Thymus (tissue), 11 donors: ENCODE measurements around the gene GPR108. TPM values are rescaled to one million over a fixed set of nuclear protein-coding genes. Genes with fewer than 3 reads are reported as not detected.
"Not testable (repeated sequence)": the region's sequence is repeated elsewhere in the genome, so short reads cannot be mapped to it uniquely, and the experiment has no call there.

Experiments
- DNase-seq, 9 donors: peaks; one replicate each; pipeline ENCODE4 v3.0.0-alpha.2; 2013; ENCODE audit warnings: low spot score in 9 of 9, low read depth in 6 of 9, missing footprints in 1 of 9
- H3K27ac ChIP-seq, 2 donors: one replicate each; pipeline ENCODE4 v1.5.1; 2013; ENCODE audit warnings: control low read depth in 1 of 2, low read depth in 1 of 2, low read length in 1 of 2, mild to moderate bottlenecking in 1 of 2, moderate library complexity in 1 of 2
- H3K27me3 ChIP-seq, 2 donors: one replicate each; pipeline ENCODE4 v1.5.1; 2013; ENCODE audit warnings: low read length in 1 of 2; ENCODE audit not compliant: control insufficient read depth in 2 of 2, insufficient read depth in 1 of 2
- H3K36me3 ChIP-seq, 2 donors: one replicate each; pipeline ENCODE4 v1.5.1; 2013; ENCODE audit warnings: low read length in 1 of 2, mild to moderate bottlenecking in 1 of 2, moderate library complexity in 1 of 2; ENCODE audit not compliant: control insufficient read depth in 2 of 2, insufficient read depth in 2 of 2
- H3K4me1 ChIP-seq, 2 donors: one replicate each; pipeline ENCODE4 v1.5.1; 2013; ENCODE audit warnings: low read length in 2 of 2; ENCODE audit not compliant: control insufficient read depth in 2 of 2, insufficient read depth in 2 of 2
- H3K4me3 ChIP-seq, 2 donors: one replicate each; pipeline ENCODE4 v1.5.1; 2013; ENCODE audit warnings: low read length in 2 of 2, control low read depth in 1 of 2, mild to moderate bottlenecking in 1 of 2
- H3K9me3 ChIP-seq, 2 donors: one replicate each; pipeline ENCODE4 v1.5.1; 2013; ENCODE audit warnings: low read length in 1 of 2, mild to moderate bottlenecking in 1 of 2; ENCODE audit not compliant: control insufficient read depth in 2 of 2, insufficient read depth in 1 of 2
- WGBS: extraction: QIAGEN DNeasy Blood & Tissue Kit; methylation state at CpG from one replicate; pipeline ENCODE4 v1.1.7; 2013; 5-methylcytosine and 5-hydroxymethylcytosine counted together
- polyA plus RNA-seq: library from polyadenylated mRNA; stranded (reverse); fragments of 200-250 nt; gene quantifications from one replicate; pipeline ENCODE4 v1.2.3, GENCODE V29; 2013
- total RNA-seq: library from RNA; stranded (reverse); fragments of 120-200 nt; gene quantifications from one replicate; pipeline ENCODE4 v1.2.4, GENCODE V29; 2013
- donor health status: healthy.

GPR108 gene
- total and polyA plus RNA-seq, 2 donors = 34.9 to 106 TPM

DNA sequence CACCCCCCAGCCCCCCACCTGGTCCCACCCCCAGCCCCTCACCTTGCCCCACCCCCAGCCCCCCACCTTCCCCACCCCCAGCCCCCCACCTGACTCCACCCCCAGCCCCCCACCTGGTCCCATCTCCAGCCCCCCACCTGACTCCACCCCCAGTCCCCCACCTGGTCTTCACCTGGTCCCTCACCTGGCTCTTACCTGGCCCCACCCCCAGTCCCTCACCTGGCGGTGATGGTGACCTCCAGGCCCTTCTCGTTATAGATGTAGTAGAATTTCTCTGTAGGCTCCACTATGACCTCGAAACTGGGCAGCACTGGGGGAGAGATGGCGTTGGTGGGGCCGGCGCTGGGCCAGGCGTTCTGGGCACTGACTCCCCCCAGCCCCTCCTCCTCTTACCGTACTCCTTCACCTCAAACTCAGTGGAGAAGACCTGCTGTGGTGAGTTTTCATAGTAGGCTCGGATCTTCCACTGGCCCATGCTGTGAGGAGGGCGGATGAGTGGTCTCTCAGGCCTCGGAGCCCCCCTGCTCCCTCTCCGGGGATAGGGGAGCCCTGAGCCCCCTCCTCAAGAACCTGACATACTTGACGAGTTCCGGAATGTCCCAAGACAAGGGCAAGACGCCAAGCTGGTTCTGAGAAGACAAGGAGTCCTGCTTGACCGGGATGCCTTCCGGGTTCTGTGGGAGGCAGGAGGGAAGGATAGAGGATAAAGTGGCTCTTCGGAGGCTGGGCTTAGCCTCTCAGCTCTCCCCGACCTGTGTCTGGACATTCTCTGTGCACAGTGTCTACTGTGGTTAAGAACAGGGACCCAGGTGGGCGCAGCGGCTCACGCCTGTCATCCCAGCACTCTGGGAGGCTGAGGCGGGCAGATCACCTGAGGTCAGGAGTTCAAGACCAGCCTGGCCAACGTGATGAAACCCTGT is 23.3 kb downstream of the GPR108 start:
- Histone ChIP-seq H3K4me3 (no peak overlapping the region), H3K9me3 (peaks cover 0 to 7% of the 10 kb centered on the region in 2 donors), H3K4me1 (no peaks in the 10 kb centered on the region), H3K27ac (no peak overlapping the region), H3K36me3 (no peaks in the 10 kb centered on the region), H3K27me3 (peaks cover 0 to 36% of the 10 kb centered on the region in 2 donors)
- WGBS = 83% methylated on average over 24 of the region's 24 CpGs
- no peak for DNase-seq

DNA sequence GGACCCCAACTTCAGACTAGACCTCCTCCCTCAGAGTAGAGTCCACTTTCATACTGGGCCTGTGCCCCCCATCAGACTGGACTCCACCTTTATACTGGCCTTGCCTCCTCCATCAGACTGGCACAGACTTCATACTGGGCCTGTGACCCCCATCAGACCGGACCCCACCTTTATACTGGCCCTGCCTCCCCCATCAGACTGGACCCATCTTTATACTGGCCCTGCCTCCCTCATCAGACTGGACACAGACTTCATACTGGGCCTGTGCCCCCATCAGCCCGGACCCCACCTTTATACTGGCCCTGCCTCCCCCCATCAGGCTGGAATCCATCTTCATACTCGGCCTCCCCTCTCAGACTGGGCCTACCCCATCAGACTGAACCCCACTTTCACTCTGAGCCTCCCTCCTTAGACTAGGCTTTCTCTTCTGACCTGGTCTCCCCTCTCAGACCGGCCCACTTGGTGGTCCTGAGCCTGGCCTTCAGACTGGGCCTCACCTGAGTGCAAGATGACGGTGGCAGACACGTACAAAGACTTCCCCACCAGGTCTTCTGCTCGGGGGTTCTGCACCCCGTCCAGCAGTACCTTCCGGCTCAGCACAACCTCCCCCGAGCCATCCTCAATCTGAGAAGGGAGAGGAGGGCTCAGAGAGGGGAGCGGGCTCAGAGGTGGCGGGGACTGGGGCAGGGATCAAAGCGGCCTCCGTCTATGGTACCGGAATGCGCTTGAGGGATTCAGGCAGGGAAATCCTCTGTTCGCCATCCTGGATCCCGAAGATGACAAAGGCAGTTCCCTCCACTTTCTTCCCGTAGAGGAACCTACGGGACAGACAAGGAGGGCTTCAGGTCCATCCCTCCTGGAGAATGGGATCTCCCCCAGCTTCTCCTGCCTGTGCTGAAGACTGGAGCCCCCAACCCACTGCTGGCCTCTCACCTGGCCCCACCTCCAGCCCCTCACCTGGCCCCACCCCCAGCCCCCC is 24.4 kb downstream of the GPR108 start:
- H3K4me3 ChIP-seq = no peak overlapping the region
- peaks cover 0 to 3% of the 10 kb centered on the region in 2 donors for H3K9me3 ChIP-seq
- no peak for DNase-seq
- WGBS = 96% methylated on average over 20 of the region's 20 CpGs
- H3K27ac ChIP-seq = no peak overlapping the region
- H3K4me1 ChIP-seq = no peaks in the 10 kb centered on the region
- no peaks in the 10 kb centered on the region for H3K36me3 ChIP-seq
- peaks cover 2 to 43% of the 10 kb centered on the region in 2 donors for H3K27me3 ChIP-seq

DNA sequence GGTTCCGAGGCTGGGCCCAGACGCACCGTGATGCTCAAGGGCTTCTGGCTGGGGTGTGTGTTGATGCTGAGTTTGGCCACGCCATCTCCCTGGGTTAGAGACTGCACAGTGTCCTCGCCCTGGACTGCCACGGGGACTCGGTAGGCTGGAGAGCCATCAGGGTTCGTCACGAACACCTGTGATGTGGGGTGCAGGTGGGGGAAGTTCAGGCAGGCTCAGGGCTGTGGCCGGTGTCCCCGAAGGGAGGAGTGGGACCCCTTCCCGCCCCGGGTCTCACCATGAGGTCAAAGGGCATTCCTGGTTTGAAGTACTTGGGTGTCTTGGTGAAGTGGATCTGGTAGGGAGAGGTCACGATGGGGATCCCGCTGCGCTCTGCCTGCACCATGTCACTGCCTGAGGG is 25.1 kb downstream of the GPR108 start:
- no peak overlapping the region for H3K27ac ChIP-seq
- WGBS = 97% methylated on average over 16 of the region's 16 CpGs
- DNase-seq = no peak
- no peaks in the 10 kb centered on the region for H3K9me3 ChIP-seq
- H3K36me3 ChIP-seq = no peaks in the 10 kb centered on the region
- peaks cover 2 to 48% of the 10 kb centered on the region in 2 donors for H3K27me3 ChIP-seq
- no peak overlapping the region for H3K4me3 ChIP-seq
- no peaks in the 10 kb centered on the region for H3K4me1 ChIP-seq

DNA sequence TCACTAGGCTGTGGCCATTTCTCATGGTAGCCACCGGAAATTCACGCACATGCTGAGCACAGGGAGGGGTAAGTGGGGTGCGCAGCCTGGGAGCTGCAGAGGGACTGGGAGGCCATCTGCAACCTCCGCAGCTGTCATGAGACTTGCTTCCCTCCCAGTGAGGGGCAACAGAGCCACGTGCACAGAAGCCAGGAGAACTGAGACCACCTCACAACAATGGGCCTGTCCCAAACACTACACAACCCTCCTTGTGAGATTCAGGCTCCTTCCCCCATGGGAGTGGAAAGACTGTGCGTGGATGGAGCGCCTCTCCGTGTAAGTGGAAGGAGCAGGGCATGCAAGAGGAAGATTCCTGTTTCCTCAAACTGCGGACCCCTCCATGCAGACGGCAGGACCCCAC is 25.8 kb downstream of the GPR108 start:
- no peaks in the 10 kb centered on the region for H3K9me3 ChIP-seq
- H3K27ac ChIP-seq = no peak overlapping the region
- no peaks in the 10 kb centered on the region for H3K36me3 ChIP-seq
- 87% methylated on average over 10 of the region's 10 CpGs for WGBS
- DNase-seq = no peak
- H3K4me3 ChIP-seq = no peak overlapping the region
- no peaks in the 10 kb centered on the region for H3K4me1 ChIP-seq
- H3K27me3 ChIP-seq = peaks cover 2 to 47% of the 10 kb centered on the region in 2 donors

DNA sequence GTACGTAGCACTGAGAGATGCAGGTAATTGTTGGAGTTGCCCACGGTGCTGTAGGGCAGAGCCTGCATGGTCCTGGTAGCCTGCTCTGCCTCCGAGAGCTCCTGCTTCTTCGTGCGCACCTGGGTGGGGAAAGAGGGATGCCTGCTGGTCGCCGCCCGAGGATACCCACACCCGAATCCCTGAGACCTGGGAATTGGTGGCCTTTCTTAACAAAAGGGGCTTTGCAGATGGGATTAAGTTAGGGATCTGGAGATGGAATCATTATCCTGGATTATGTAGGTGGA is 26.4 kb downstream of the GPR108 start:
- Histone ChIP-seq H3K27ac (no peak overlapping the region), H3K36me3 (no peaks in the 10 kb centered on the region), H3K4me3 (no peak overlapping the region), H3K27me3 (peaks cover 2 to 48% of the 10 kb centered on the region in 2 donors), H3K4me1 (no peaks in the 10 kb centered on the region), H3K9me3 (no peaks in the 10 kb centered on the region)
- 59% methylated on average over 9 of the region's 9 CpGs for WGBS
- DNase-seq = no peak

DNA sequence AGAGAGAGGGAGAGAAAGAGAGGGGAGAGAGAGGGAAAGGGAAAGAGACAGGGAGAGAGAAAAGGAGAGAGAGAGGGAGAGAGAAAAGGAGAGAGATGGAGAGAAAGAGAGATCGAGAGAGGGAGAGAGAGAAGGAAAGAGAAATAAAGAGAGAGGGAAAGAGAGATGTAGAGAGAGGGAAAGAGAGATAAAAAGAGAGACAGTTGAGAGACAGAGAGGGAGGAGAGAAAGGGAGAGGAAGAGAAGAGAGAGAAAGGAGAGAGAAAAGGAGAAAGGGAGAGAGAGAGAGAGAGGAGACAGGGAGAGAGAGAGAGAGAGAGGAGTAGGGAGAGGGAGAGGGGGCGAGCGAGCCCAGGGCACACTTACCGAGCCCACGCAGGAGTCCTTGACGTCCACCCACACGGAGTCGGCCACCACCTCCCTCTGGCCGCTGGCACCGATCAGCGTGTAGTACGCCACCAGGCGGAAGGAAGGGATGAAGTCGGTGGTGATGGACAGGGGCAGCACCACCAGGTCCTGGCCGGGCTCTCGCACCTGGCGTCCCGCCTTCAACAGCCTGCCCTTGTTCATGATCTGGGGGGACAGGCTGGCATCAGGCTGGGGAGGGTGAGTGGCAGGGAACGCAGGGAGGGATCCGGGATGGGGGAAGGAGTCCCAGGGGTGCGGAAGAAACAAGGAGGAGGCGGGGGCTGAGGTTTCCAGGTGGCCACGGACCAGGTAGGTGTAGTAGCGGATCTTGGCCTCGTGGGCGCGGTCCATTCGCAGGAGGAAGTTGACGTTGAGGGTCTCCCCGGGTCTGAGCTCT is 26.9 kb downstream of the GPR108 start:
- H3K27ac ChIP-seq = no peak overlapping the region
- peaks cover 2 to 48% of the 10 kb centered on the region in 2 donors for H3K27me3 ChIP-seq
- H3K36me3 ChIP-seq = no peaks in the 10 kb centered on the region
- DNase-seq = no peak
- no peak overlapping the region for H3K4me3 ChIP-seq
- WGBS = 26% methylated on average over 30 of the region's 30 CpGs
- H3K4me1 ChIP-seq = no peaks in the 10 kb centered on the region
- no peaks in the 10 kb centered on the region for H3K9me3 ChIP-seq

DNA sequence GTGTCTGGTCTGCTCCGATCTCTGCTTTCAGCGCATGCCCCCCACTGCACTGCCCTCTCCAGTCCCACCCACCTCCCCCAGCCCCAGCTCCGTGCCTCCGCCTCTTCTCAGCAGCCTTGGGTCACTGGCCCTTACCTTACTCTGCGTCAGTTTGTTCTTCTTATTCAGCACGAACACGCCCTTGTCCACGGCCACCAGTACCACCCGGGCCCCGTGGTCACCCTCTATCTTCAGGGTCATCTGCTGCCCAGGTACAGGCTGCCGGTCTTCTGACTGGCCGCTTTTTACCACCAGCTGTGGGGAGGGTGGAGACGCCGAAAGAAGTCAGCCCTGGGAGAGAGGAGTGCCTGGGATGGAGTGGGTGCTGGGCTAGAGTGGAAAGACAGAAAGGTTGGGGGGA is 27.8 kb downstream of the GPR108 start:
- peaks cover 2 to 48% of the 10 kb centered on the region in 2 donors for H3K27me3 ChIP-seq
- no peak for DNase-seq

DNA sequence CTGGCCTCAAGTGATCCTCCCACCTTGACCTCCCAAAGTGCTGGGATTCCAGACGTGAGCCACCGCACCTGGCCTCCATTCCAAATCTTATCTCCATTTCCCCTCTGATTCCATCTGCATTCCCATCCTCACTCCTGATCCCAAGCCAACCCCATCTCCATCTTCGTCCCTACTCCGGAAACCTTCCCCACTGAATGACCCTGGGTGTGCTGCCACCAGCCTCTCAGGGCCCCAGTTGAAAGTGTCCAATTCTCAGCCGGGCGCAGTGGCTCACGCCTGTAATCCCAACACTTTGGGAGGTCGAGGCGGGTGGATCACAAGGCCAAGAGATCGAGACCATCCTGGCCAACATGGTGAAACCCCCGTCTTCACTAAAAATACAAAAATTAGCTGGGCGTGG is 28.5 kb downstream of the GPR108 start:
- H3K27ac ChIP-seq, H3K36me3 ChIP-seq, H3K9me3 ChIP-seq, DNase-seq, H3K4me3 ChIP-seq, H3K4me1 ChIP-seq: not testable (repeated sequence)
- peaks cover 2 to 48% of the 10 kb centered on the region in 2 donors for H3K27me3 ChIP-seq
- 95% methylated on average over 12 of the region's 12 CpGs for WGBS

More for the DNA sequence above, 27.8 kb downstream of the GPR108 start:
- Histone ChIP-seq H3K36me3 (no peaks in the 10 kb centered on the region), H3K4me1 (no peaks in the 10 kb centered on the region), H3K9me3 (no peaks in the 10 kb centered on the region), H3K4me3 (no peak overlapping the region), H3K27ac (no peak overlapping the region)
- WGBS = 52% methylated on average over 14 of the region's 14 CpGs
